ENCODE measurements around the gene LTB4R. TPM values are rescaled to one million over a fixed set of nuclear protein-coding genes. Genes with fewer than 3 reads are reported as not detected.

The LTB4R gene
- total RNA-seq, 1 experiment from 2014 or later = 10.3 TPM

- intact Hi-C loops (cut with micrococcal nuclease; ENCODE audit: unreplicated experiment) = no loop called here
- ChIA-PET CTCF (no interaction called here), POLR2A (ENCODE audit: unreplicated experiment) (no interaction called here)
- H3K4me2 ChIP-seq = no peak overlapping the region
- no TSS peak for BruUV-seq (replicated peaks)
- H3K27me3 ChIP-seq (ENCODE audit: insufficient read depth, low read depth) = no peaks in the 10 kb centered on the region
- no peaks in the 10 kb centered on the region for H3F3A ChIP-seq (ENCODE audit: insufficient read depth, low read depth)
- no peak overlapping the region for H3K4me3 ChIP-seq
- H3K9me2 ChIP-seq (ENCODE audit: insufficient read depth) = no peaks in the 10 kb centered on the region
- no peak overlapping the region for H2AFZ ChIP-seq
- H3K27ac ChIP-seq = no peak overlapping the region
- H3K4me1 ChIP-seq (replicated peaks; ENCODE audit: insufficient read depth) = peaks cover 2% of the 10 kb centered on the region; the same call in 1 of the 2 replicates
- H3K9me3 ChIP-seq (ENCODE audit: insufficient read depth, low read depth) = no peaks in the 10 kb centered on the region
- H3K36me3 ChIP-seq (ENCODE audit: low read depth) = no peaks in the 10 kb centered on the region
- TF ChIP-seq CTCF (conservative IDR thresholded peaks at IDR 0.05) (no peak), EZH2 (IDR thresholded peaks at IDR 0.05; ENCODE audit: low read depth) (no peak)
- H3K79me2 ChIP-seq (ENCODE audit: low read depth) = no peaks in the 10 kb centered on the region
- no peaks in the 10 kb centered on the region for H4K20me1 ChIP-seq (ENCODE audit: insufficient read depth)
- no peak for DNase-seq
These were observed 27.5 kb downstream of the LTB4R start for GRCh38 chr14:24338843-24339242.

GRCh38 chr14:24339284-24340151 lies 28.2 kb downstream of the LTB4R start, which contains the start of gene RIPK3:
RIPK3 (minus strand) TSS chr14:24339991; CDS start chr14:24339826, 165 bp downstream.
- no peak within 1 kb of the TSS for H3K27ac ChIP-seq
- CTCF ChIA-PET = no interaction called here
- no peaks in the 10 kb centered on the region for H3K27me3 ChIP-seq (ENCODE audit: insufficient read depth, low read depth)
- H3F3A ChIP-seq (ENCODE audit: insufficient read depth, low read depth) = no peaks in the 10 kb centered on the region
- no peaks in the 10 kb centered on the region; the same call in 1 of the 2 replicates for H3K4me1 ChIP-seq (replicated peaks; ENCODE audit: insufficient read depth)
- H4K20me1 ChIP-seq (ENCODE audit: insufficient read depth) = no peaks in the 10 kb centered on the region
- intact Hi-C loops (cut with micrococcal nuclease; ENCODE audit: unreplicated experiment) = no loop called here
- no peaks in the 10 kb centered on the region for H3K9me2 ChIP-seq (ENCODE audit: insufficient read depth)
- H3K4me2 ChIP-seq = no peak within 1 kb of the TSS
- no peak within 1 kb of the TSS for H2AFZ ChIP-seq
- H3K79me2 ChIP-seq (ENCODE audit: low read depth) = no peaks in the 10 kb centered on the region
- no peak within 1 kb of the TSS for H3K4me3 ChIP-seq
- POLR2A ChIA-PET (ENCODE audit: unreplicated experiment) = interaction anchor here (0.5 to 0.6 kb wide), 3 partner anchors 9 to 334 kb away, joined by 3 to 9 read pairs (median 4); partner anchors contain the start of gene KHNYN
- BruUV-seq (replicated peaks) = TSS peak; percentile 63
- peak in 1 of 2 experiments; percentile 30 for DNase-seq
- H3K9me3 ChIP-seq (ENCODE audit: insufficient read depth, low read depth) = no peaks in the 10 kb centered on the region
- H3K36me3 ChIP-seq (ENCODE audit: low read depth) = no peaks in the 10 kb centered on the region
- TF ChIP-seq EZH2 (IDR thresholded peaks at IDR 0.05; ENCODE audit: low read depth) (no peak), CTCF (conservative IDR thresholded peaks at IDR 0.05) (no peak)

- DNase-seq = no peak
- intact Hi-C loops (cut with micrococcal nuclease; ENCODE audit: unreplicated experiment) = no loop called here
- no peak overlapping the region for H3K4me3 ChIP-seq
- no peaks in the 10 kb centered on the region for H4K20me1 ChIP-seq (ENCODE audit: insufficient read depth)
- no peak overlapping the region for H3K27ac ChIP-seq
- no peaks in the 10 kb centered on the region for H3K79me2 ChIP-seq (ENCODE audit: low read depth)
- H3K4me1 ChIP-seq (replicated peaks; ENCODE audit: insufficient read depth) = no peaks in the 10 kb centered on the region; the same call in 1 of the 2 replicates
- BruUV-seq (replicated peaks) = no TSS peak
- H3K4me2 ChIP-seq = no peak overlapping the region
- TF ChIP-seq CTCF (conservative IDR thresholded peaks at IDR 0.05) = no peak
- TF ChIP-seq EZH2 (IDR thresholded peaks at IDR 0.05; ENCODE audit: low read depth) = no peak
- H3K9me3 ChIP-seq (ENCODE audit: insufficient read depth, low read depth) = no peaks in the 10 kb centered on the region
- no peaks in the 10 kb centered on the region for H3K9me2 ChIP-seq (ENCODE audit: insufficient read depth)
- H3K36me3 ChIP-seq (ENCODE audit: low read depth) = no peaks in the 10 kb centered on the region
- ChIA-PET CTCF (interaction anchor here (0.5 kb wide), 1 partner anchor 65 kb away, joined by 3 read pairs; no protein-coding TSS in a partner anchor), POLR2A (ENCODE audit: unreplicated experiment) (no interaction called here)
- no peaks in the 10 kb centered on the region for H3F3A ChIP-seq (ENCODE audit: insufficient read depth, low read depth)
- no peaks in the 10 kb centered on the region for H3K27me3 ChIP-seq (ENCODE audit: insufficient read depth, low read depth)
- no peak overlapping the region for H2AFZ ChIP-seq
These were observed 29.3 kb downstream of the LTB4R start for GRCh38 chr14:24340606-24341005.

Measured in PC-9 (cell line).